HEK293 (cell line): ENCODE results near the gene MFSD6L.

Source experiments
- CTCF ChIP-seq: fragments of 450-650 bp; formaldehyde crosslinking; IDR thresholded peaks from 2 replicates; pipeline ENCODE4 v1.5.1; 2016; ENCODE audit warnings: missing biosample characterization, missing genetic modification characterization
- MEIS1 ChIP-seq: sonication (generic); formaldehyde crosslinking; IDR thresholded peaks from 2 replicates; pipeline ENCODE4 v1.8.1; 2022; ENCODE audit warnings: missing genetic modification reagents, mild to moderate bottlenecking, borderline replicate concordance
- ZNF184 ChIP-seq: fragments of 450-650 bp; IDR thresholded peaks from 2 replicates; pipeline ENCODE4 v1.5.1; 2018; ENCODE audit warnings: missing biosample characterization, mild to moderate bottlenecking, missing genetic modification characterization

GRCh38 chr17:8798846-8799569 is at the start of gene MFSD6L:
- TF ChIP-seq MEIS1 (no peak), CTCF (tag by site-specific recombination) (no peak), ZNF184 (tag by site-specific recombination) (no peak)
